Activated gamma-delta T cell treated with Interleukin-2 at 50 U/mL for 16 hours (primary cell): ENCODE results near the gene DDX4.
"Not testable (repeated sequence)": the region's sequence is repeated elsewhere in the genome, so short reads cannot be mapped to it uniquely, and the experiment has no call there.

Experiments
- DNase-seq: peaks from one replicate; pipeline ENCODE4 v3.0.0-alpha.2; 2020

The DDX4 gene

DNA sequence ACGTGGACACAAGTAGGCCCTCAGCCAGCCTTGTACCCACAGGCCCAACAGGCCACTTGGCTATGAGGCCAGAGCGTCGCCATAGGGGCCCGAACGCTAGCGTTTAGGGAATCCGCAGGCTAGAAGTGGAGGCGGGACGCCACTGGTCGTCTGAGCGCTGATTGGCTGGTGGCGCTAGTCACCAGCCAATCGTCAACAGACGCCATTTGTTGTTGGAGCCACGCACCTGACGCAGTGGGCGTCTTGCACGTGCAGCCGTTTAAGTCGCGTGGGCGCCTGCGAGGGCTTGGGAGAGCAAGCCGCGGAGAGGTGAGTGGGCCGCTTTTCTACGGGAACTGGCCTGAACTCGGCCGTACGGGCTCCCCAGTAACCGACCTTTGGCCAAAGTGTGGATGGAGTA lies at the start of gene DDX4:
Gene DDX4, plus strand, starts transcription at position 269 of the 400 bp plus-strand sequence. CDS start 903 bp downstream, outside the sequence.
- DNase-seq = no peak

GRCh38 chr5:55691265-55692105 lies 46.4 kb upstream of the DDX4 start:
- no peak for DNase-seq

GRCh38 chr5:55692106-55692417 lies 45.8 kb upstream of the DDX4 start:
- no peak for DNase-seq

- no peak for DNase-seq
These were observed 45.4 kb upstream of the DDX4 start for GRCh38 chr5:55692509-55692908.

DNA sequence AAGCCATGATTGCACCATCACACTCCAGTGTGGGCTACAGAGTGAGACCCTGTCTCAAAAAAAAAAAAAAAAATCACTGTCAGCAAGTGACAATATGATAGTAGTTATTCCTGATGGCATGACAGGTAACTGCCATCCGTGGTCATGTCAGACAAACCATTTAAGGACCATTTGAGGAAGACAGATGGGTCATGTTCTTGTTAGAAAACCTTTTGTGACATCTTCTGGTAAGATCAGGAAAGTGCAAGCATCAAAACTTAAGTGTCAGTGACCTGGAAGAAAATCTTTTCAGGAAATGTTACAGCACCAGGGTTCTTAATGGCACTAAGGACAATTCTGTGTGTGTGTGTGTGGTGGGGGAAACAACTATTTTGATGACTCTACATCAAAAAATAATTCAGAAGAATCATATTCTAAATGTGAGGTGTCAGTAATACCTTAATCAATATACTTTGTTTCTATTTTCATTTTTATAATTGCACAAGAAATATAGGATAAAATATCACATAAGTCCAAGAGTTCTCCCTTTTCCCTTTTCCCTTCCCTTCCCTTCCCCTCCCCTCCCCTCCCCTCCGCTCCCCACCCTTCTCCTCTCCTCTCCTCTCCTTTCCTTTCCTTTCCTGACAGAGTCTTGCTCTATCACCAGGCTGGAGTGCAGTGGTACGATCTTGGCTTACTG lies 43.6 kb upstream of the DDX4 start:
- no peak for DNase-seq

DNA sequence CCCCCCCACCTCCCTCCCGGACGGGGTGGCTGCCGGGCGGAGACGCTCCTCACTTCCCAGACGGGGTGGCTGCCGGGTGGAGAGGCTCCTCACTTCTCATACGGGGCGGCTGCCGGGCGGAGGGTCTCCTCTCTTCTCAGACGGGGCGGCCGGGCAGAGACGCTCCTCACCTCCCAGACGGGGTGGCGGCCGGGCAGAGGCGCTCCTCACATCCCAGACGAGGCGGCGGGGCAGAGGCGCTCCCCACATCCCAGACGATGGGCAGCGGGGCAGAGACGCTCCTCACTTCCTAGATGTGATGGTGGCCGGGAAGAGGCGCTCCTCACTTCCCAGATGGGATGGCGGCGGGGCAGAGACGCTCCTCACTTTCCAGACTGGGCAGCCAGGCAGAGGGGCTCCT lies 41.2 kb upstream of the DDX4 start:
- DNase-seq = not testable (repeated sequence)

- no peak for DNase-seq
These were observed 38.7 kb upstream of the DDX4 start for GRCh38 chr5:55699041-55699688.

DNA sequence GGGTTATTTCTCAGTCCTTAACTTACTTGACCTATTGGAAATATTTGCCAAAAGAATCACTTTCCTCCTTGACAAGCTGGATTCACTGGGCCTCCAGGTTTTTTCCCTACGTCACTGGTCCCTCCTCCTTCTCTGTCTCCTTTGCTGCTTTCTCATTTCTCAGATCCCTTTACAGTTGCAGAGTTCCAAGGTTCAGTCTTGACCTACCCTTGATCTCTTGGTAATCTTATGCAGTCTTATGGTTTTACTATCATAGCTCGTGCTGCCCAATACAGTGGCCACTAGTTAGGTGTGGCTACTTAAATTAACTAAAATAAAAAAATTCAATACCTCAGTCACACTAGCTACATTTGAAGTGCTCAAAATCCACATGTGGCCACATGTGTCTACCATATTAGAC lies 37.1 kb upstream of the DDX4 start:
- DNase-seq = no peak

- DNase-seq = no peak
These were observed 36.3 kb upstream of the DDX4 start for GRCh38 chr5:55701462-55702103.

DNA sequence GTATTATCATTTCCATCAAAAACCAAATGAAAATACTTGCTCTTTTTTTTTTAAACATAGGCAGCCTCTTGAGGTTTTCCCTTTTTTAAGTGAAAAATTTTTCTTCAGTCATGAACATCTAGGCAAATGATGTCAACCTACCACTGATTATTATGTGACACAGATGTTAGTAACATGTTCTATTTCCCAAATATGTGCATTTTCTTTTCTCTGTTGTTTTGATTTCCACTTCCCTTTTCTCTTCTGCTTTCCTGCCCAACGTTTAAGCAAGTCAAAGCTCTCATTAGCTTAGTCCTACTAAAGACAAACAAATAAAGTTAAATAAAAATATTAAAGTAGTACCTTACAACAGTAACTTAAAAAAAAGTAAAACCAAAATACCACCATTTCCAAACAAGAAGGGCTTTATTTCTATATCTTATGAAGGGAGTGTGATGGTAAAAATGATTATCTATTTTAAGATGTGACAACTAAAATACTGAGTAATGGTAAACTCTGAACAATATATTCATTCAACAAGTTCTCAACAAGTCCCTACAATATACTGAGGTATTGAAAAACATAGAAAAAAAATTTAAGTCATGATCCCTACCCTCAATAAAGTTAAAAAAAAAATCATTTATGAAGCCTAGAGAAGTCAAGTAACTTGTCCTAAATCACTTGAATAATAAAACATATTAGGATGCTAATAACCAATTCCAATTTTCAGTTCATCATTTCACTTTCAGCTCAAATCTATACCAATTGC lies 35.1 kb upstream of the DDX4 start:
- DNase-seq = no peak

GRCh38 chr5:55706230-55706629 lies 31.6 kb upstream of the DDX4 start:
- DNase-seq = no peak

- DNase-seq = no peak
These were observed 29.1 kb upstream of the DDX4 start for GRCh38 chr5:55708732-55709131.

DNA sequence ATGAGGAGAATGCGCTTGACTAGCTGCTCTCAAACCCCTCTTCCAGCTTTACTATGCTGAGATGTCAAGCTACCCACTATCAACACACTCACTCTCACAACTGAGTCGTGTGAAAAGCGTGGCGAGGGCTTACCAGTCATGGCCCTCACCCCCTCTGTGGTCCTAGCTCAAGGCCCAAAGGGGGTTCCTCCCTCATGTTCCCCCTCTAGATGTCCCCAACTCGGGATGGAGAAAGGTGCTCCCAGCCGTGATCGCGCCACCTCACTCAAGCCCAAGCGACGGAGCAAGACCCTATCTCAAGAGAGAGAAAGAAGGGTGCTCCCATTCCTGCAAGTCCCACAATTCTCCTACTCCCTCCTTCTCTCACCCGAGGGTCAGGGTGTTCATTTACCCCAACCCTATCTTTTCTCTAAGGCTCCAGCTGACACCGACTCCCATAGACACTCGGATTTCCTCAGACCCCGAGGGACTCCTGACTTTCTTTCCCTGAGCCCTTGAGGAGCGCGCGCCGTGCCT lies 26.3 kb upstream of the DDX4 start:
- DNase-seq = no peak

- DNase-seq = peak; percentile 89
These were observed 25.6 kb upstream of the DDX4 start, which contains the start of gene SLC38A9 for GRCh38 chr5:55712023-55712859. TSS of gene SLC38A9 (minus strand) at chr5:55712324. CDS start at chr5:55697958, 14,366 bp downstream.

- no peak for DNase-seq
These were observed 24.0 kb upstream of the DDX4 start for GRCh38 chr5:55713871-55714270.

- DNase-seq = no peak
These were observed 23.5 kb upstream of the DDX4 start for GRCh38 chr5:55714339-55714738.

DNA sequence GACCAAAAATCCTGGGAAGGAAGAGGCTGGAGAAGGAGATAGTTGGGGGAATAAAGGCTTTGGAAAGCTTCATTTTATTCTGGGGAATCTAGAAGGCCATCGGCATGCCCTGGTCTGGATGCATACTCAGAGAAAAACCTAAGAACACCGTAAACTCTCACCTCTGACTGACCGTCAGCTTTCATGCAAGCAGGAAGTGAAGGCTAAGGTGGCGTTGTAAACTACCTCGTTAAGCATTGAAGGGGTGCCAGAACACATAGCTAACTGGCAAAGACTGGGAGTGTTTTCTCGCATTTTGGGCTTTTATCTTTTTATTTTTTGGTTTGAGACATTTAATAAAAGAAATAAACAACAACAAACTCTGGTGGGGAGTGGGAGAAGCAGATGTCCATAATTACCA lies 23.1 kb upstream of the DDX4 start:
- DNase-seq = no peak

GRCh38 chr5:55715519-55716078 lies 22.3 kb upstream of the DDX4 start:
- no peak for DNase-seq

- not testable (repeated sequence) for DNase-seq
These were observed 18.8 kb upstream of the DDX4 start for GRCh38 chr5:55719026-55719425.

GRCh38 chr5:55720188-55720703 lies 17.6 kb upstream of the DDX4 start:
- no peak for DNase-seq

GRCh38 chr5:55724281-55724680 lies 13.6 kb upstream of the DDX4 start:
- no peak for DNase-seq
